AG09309 (cell line): ENCODE results near the gene NRTN.

Experiments used
- DNase-seq: peaks from one replicate; pipeline ENCODE4 v3.0.0-alpha.2; 2010; ENCODE audit warnings: low read depth
- H3K4me3 ChIP-seq: 2 replicates; pipeline ENCODE4 v1.5.1; 2011; ENCODE audit warnings: mild to moderate bottlenecking, low read depth, low read length, moderate library complexity; ENCODE audit not compliant: control insufficient read depth
- TF ChIP-seq, protein P1 (sequence below): IDR thresholded peaks from 2 replicates; pipeline ENCODE4 v1.5.1; 2011; ENCODE audit warnings: mild to moderate bottlenecking, low read depth, low read length, inconsistent platforms; ENCODE audit not compliant: insufficient read depth, control insufficient read depth; ENCODE audit errors: missing control alignments

The NRTN gene

DNA sequence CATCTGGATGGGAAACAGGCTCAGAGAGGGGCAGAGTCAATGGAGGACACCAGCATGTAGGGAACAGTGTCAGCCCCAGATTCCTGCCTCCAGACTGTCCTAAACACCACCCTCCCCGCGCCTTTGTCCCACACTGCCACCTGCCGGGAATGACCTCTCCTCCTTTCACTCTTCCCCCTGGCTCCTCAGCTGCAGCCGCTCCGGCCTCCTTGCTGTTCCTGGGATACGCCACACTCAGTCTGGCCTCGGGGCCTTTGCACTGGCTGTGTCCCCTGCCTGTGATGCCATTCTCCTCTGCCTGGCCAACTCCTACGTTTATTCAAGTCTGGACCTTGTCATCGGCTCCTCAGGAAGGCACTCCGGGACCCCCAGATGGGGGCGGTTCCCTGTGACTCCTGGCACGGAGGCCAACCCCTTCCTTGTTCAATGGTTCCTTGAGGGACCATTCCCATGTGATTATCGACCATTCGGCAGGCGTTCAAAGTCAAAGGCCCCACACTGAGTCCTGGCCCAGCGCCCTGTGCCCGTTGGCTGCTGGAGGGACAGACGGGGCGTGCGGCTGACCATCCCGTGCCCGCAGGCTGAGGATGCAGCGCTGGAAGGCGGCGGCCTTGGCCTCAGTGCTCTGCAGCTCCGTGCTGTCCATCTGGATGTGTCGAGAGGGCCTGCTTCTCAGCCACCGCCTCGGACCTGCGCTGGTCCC lies 18.9 kb downstream of the NRTN start:
- DNase-seq, result no peak
- TF ChIP-seq, protein P1, sequence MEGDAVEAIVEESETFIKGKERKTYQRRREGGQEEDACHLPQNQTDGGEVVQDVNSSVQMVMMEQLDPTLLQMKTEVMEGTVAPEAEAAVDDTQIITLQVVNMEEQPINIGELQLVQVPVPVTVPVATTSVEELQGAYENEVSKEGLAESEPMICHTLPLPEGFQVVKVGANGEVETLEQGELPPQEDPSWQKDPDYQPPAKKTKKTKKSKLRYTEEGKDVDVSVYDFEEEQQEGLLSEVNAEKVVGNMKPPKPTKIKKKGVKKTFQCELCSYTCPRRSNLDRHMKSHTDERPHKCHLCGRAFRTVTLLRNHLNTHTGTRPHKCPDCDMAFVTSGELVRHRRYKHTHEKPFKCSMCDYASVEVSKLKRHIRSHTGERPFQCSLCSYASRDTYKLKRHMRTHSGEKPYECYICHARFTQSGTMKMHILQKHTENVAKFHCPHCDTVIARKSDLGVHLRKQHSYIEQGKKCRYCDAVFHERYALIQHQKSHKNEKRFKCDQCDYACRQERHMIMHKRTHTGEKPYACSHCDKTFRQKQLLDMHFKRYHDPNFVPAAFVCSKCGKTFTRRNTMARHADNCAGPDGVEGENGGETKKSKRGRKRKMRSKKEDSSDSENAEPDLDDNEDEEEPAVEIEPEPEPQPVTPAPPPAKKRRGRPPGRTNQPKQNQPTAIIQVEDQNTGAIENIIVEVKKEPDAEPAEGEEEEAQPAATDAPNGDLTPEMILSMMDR, result peak; percentile 16
- H3K4me3 ChIP-seq, result no peak overlapping the region

DNA sequence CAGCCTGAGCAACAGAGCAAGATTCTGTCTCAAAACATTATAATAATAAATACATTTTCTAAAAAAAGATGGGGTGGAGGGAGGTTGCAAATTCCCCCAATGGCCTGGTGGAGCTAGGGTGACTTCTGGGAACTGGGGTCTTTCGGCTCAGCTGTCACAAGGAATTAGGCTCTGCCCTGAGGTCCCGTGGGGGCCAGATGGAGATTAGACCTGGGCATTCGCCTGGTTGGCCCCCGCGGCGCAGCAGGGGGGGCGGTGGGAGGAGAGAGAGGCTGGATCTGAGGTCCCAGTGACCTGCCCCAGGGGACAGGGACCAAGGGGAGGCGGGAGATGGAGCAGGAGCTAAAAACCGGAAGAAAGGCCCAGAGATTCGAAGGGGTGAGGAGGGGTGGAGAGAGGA lies 19.9 kb downstream of the NRTN start:
- no peak overlapping the region for H3K4me3 ChIP-seq
- DNase-seq, result no peak
- TF ChIP-seq, protein P1, result no peak

DNA sequence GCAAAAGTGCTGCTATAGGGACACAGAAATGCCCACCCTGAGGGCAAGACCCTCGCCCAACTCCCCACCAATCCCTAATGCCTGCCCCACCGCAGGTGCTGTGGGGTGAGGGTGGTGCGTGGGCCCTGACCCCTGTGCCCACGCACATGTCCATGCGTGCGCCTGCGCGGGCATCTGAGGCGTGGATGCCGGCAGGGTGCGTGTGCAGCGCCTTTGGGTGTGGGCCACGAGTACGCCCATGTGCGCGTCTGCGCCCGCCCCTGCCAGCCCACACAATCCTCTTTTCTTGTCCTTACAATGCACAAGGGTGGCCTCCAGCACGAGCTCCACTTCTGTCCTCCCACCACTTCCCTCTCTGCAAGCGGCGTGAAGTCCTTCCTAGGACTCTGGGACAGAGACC lies 20.3 kb downstream of the NRTN start:
- TF ChIP-seq, protein P1, result no peak

DNA sequence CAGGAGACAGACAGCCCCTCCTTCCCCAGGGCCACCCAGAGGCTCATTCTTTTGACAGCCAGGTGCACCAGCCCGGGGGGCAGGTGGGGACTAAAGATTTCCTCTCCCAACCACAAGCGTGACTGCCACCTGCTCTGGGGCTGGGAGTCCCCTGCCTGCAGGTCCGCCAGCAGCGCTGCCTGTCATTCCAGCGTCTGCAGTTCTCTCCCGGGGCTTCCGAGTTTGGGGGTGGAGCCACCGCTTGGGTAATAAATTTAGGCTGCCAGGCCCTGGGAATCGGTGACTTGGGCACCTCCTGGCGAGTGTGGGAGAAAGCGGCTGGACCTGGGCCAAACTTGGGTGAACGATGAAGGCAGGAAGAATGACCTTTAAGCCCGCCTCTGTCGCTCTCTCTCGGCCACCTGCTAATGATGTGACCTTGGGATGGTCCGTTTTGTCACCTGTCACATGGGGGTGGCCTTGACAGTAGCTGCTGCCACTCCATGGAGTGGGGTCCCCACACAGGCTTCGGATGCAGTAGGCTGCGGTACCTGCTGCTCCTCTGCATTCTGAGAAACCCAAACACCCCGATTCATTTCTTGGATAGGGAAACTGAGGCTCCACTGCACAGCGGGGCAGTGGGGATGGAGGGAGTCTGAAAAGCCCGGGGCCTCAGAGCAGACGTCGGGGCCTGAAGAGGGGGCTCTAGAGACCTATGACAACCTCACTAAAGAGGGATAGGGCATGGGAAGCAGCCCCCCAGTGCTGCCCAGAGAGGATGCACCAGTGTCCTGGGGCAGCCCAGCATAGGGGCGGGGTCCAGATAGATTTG lies 21.9 kb downstream of the NRTN start:
- TF ChIP-seq, protein P1, result no peak
- no peak overlapping the region for H3K4me3 ChIP-seq
- DNase-seq, result no peak

More for the DNA sequence above, 20.3 kb downstream of the NRTN start:
- no peak overlapping the region for H3K4me3 ChIP-seq
- no peak for DNase-seq

DNA sequence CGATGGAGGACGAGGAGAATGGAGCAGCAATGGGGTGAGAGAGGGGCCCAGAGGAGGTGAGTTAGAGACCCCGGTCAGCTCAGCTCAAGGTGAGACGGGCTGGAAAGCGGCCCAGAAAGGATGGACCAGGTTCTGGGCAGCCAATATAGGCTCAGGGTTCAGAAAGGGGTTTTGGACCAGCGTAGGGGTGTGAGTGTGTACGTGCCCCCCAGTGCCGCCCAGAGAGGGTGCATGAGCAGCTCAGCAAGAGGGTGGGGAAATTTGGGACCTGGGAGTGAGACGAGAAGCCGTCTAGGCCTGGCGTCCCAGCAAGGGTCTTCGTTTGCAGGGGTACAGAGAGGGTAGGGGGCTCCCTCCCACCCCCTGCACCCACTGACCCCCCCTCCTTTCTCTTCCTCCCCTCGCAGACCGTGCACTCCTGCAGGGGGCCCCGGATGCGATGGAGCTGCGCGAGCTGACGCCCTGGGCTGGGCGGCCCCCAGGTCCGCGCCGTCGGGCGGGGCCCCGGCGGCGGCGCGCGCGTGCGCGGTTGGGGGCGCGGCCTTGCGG lies 22.5 kb downstream of the NRTN start:
- DNase-seq, result no peak
- TF ChIP-seq, protein P1, result no peak
- H3K4me3 ChIP-seq, result peak overlapping the region; percentile 34

DNA sequence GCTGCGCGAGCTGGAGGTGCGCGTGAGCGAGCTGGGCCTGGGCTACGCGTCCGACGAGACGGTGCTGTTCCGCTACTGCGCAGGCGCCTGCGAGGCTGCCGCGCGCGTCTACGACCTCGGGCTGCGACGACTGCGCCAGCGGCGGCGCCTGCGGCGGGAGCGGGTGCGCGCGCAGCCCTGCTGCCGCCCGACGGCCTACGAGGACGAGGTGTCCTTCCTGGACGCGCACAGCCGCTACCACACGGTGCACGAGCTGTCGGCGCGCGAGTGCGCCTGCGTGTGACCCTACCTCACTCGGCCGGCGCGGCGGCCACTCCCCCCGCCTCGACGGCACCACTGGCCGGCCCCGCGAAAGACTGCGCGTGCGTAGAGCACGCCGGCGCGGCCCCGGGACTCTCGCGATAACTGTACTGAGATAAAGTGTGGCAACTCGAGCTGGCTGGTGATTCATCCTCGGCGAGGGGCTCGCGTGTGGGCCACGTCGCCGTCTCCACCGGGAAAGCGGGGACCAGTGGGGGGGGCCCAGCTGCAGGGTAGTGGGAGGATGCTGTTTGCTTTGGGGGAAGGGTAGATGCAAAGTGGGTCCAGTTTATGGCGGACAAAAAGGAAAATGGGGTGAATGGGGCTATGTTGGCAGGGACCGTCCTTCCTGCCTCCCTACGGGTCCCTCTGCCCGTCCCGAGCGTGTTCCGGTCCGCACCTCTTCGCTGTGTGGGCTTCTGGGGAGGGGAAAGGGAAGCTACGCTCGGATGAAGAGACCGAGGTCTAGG lies 23.2 kb downstream of the NRTN start:
- DNase-seq, result peak; percentile 45
- TF ChIP-seq, protein P1, result no peak
- H3K4me3 ChIP-seq, result peak overlapping the region; percentile 49
